Epithelial cell of esophagus (primary cell): ENCODE results near the gene ARMC6.

Source experiments
- DNase-seq: peaks from one replicate; pipeline ENCODE4 v3.0.0; 2010; ENCODE audit warnings: low read depth
- H3K4me3 ChIP-seq: 2 replicates; pipeline ENCODE4 v1.5.1; 2011; ENCODE audit warnings: mild to moderate bottlenecking, low read length, control low read depth
- CTCF ChIP-seq: IDR thresholded peaks from 2 replicates; pipeline ENCODE4 v1.5.1; 2011; ENCODE audit warnings: low read depth, mild to moderate bottlenecking, low read length, control low read depth, inconsistent platforms; ENCODE audit not compliant: insufficient read depth; ENCODE audit errors: missing control alignments

The ARMC6 gene

GRCh38 chr19:19052921-19053320 lies 19.5 kb downstream of the ARMC6 start:
- TF ChIP-seq CTCF: no peak
- H3K4me3 ChIP-seq: no peak overlapping the region
- no peak for DNase-seq

- peak; percentile 56 for TF ChIP-seq CTCF
- DNase-seq: peak; percentile 45
- H3K4me3 ChIP-seq: no peak overlapping the region
These were observed 20.3 kb downstream of the ARMC6 start for GRCh38 chr19:19053508-19054314.

- no peak for TF ChIP-seq CTCF
- H3K4me3 ChIP-seq: no peak overlapping the region
- no peak for DNase-seq
These were observed 21.0 kb downstream of the ARMC6 start for GRCh38 chr19:19054315-19054938.

- TF ChIP-seq CTCF: no peak
- no peak for DNase-seq
These were observed 21.6 kb downstream of the ARMC6 start for GRCh38 chr19:19054939-19055440.

GRCh38 chr19:19055701-19056100 lies 22.3 kb downstream of the ARMC6 start:
- no peak for DNase-seq
- TF ChIP-seq CTCF: no peak
- no peak overlapping the region for H3K4me3 ChIP-seq

More at GRCh38 chr19:19054939-19055440, 21.6 kb downstream of the ARMC6 start:
- H3K4me3 ChIP-seq: no peak overlapping the region

GRCh38 chr19:19056636-19057275 lies 23.4 kb downstream of the ARMC6 start:
- no peak for DNase-seq
- no peak overlapping the region for H3K4me3 ChIP-seq
- TF ChIP-seq CTCF: no peak
